Muscle layer of duodenum (tissue), 2 donors: ENCODE data around the gene GPHN.

Experiments used
- H3K27ac ChIP-seq: one replicate; pipeline ENCODE4 v1.7.0; 2013; ENCODE audit warnings: mild to moderate bottlenecking, low read length
- H3K27me3 ChIP-seq: one replicate; pipeline ENCODE4 v1.7.0; 2013; ENCODE audit warnings: low read depth, mild to moderate bottlenecking, control low read depth, low read length
- H3K36me3 ChIP-seq, 2 donors: one replicate each; pipeline ENCODE4 v1.7.0; 2013; ENCODE audit warnings: low read length in 2 of 2, control low read depth in 1 of 2, mild to moderate bottlenecking in 1 of 2; ENCODE audit not compliant: insufficient read depth in 2 of 2, control insufficient read depth in 1 of 2
- H3K4me1 ChIP-seq, 2 donors: one replicate each; pipeline ENCODE4 v1.7.0; 2013; ENCODE audit warnings: low read length in 2 of 2, mild to moderate bottlenecking in 2 of 2, control low read depth in 1 of 2, moderate library complexity in 1 of 2; ENCODE audit not compliant: insufficient read depth in 2 of 2, control insufficient read depth in 1 of 2
- H3K4me3 ChIP-seq, 2 donors: one replicate each; pipeline ENCODE4 v1.7.0; 2013; ENCODE audit warnings: low read length in 2 of 2, low read depth in 1 of 2, mild to moderate bottlenecking in 1 of 2
- H3K9me3 ChIP-seq, 2 donors: one replicate each; pipeline ENCODE4 v1.7.0; 2013; ENCODE audit warnings: low read length in 2 of 2, control low read depth in 1 of 2, mild to moderate bottlenecking in 1 of 2; ENCODE audit not compliant: control insufficient read depth in 1 of 2
- donor health status: healthy.

The GPHN gene

GRCh38 chr14:67218126-67218525 is 710.2 kb downstream of the GPHN start:
- H3K4me1 ChIP-seq: no peaks in the 10 kb centered on the region
- H3K36me3 ChIP-seq: no peaks in the 10 kb centered on the region
- no peak overlapping the region for H3K4me3 ChIP-seq
- no peak overlapping the region for H3K27ac ChIP-seq
- no peaks in the 10 kb centered on the region for H3K9me3 ChIP-seq
- no peaks in the 10 kb centered on the region for H3K27me3 ChIP-seq

GRCh38 chr14:67221248-67221981 is 713.5 kb downstream of the GPHN start:
- H3K36me3 ChIP-seq: no peaks in the 10 kb centered on the region
- H3K4me3 ChIP-seq: no peak overlapping the region
- H3K4me1 ChIP-seq: no peaks in the 10 kb centered on the region
- no peak overlapping the region for H3K27ac ChIP-seq
- H3K9me3 ChIP-seq: no peaks in the 10 kb centered on the region
- H3K27me3 ChIP-seq: no peaks in the 10 kb centered on the region

GRCh38 chr14:67221982-67222328 is 714.0 kb downstream of the GPHN start:
- no peaks in the 10 kb centered on the region for H3K27me3 ChIP-seq
- H3K36me3 ChIP-seq: no peaks in the 10 kb centered on the region
- H3K4me1 ChIP-seq: no peaks in the 10 kb centered on the region
- no peaks in the 10 kb centered on the region for H3K9me3 ChIP-seq
- no peak overlapping the region for H3K4me3 ChIP-seq
- H3K27ac ChIP-seq: no peak overlapping the region

- Histone ChIP-seq H3K9me3 (no peaks in the 10 kb centered on the region), H3K36me3 (no peaks in the 10 kb centered on the region), H3K27ac (no peak overlapping the region), H3K4me1 (no peaks in the 10 kb centered on the region), H3K4me3 (no peak overlapping the region), H3K27me3 (no peaks in the 10 kb centered on the region)
Observed at GRCh38 chr14:67225523-67225922, 717.6 kb downstream of the GPHN start.

GRCh38 chr14:67228325-67228984 is 720.5 kb downstream of the GPHN start:
- no peak overlapping the region for H3K27ac ChIP-seq
- no peaks in the 10 kb centered on the region for H3K9me3 ChIP-seq
- no peaks in the 10 kb centered on the region for H3K36me3 ChIP-seq
- H3K4me3 ChIP-seq: no peak overlapping the region
- H3K27me3 ChIP-seq: no peaks in the 10 kb centered on the region
- H3K4me1 ChIP-seq: no peaks in the 10 kb centered on the region
